GM12878 (cell line): ENCODE measurements around the gene SULT2A1. TPM values are rescaled to one million over a fixed set of nuclear protein-coding genes. Genes with fewer than 3 reads are reported as not detected.

Experiments
- ATAC-seq: fragments of 200-7000 bp; cut with Tn5 transposase; 3 replicates; pipeline ENCODE4 v1.9.1; 2020; ENCODE audit warnings: mild to moderate bottlenecking, moderate library complexity
- BruUV-seq: library from RNA; stranded (reverse); fragments of 400-500 nt; replicated peaks from 2 replicates; lab custom pipeline; 2021; lab: Mats Ljungman, UMichigan
- CTCF ChIA-PET: fragments of 300-600 bp; sonication (Branson Sonifier 250); formaldehyde crosslinking; extraction: SDS; loops from one replicate; lab custom pipeline; 2021; ENCODE audit warnings: inconsistent platforms; lab: Yijun Ruan, JAX
- POLR2A ChIA-PET: fragments of 350-600 bp; formaldehyde crosslinking; extraction: SDS; loops from one replicate; lab custom pipeline; 2021; ENCODE audit warnings: inconsistent platforms; lab: Charles Lee
- RAD21 ChIA-PET: fragments of 300-600 bp; sonication (Branson Sonifier 250); formaldehyde crosslinking; loops from one replicate; lab custom pipeline; 2023; ENCODE audit warnings: antibody characterized with exemption; ENCODE audit not compliant: unreplicated experiment; lab: Charles Lee
- SMC1A ChIA-PET: fragments of 300-600 bp; sonication (Branson Sonifier 250); formaldehyde crosslinking; loops from one replicate; lab custom pipeline; 2023; ENCODE audit not compliant: unreplicated experiment, uncharacterized antibody; lab: Charles Lee
- DNase-seq: peaks from one replicate; pipeline ENCODE4 v3.0.0-alpha.2; 2011; ENCODE audit warnings: low read depth, low spot score
- FAIRE-seq: peaks from 3 replicates; lab custom pipeline; 2011; peaks lifted over from hg19 to GRCh38; lab: Jason Lieb, UNC
- H2AFZ ChIP-seq: 2 replicates; pipeline ENCODE4 v1.6.0; 2011; ENCODE audit warnings: low read depth, low read length, control low read depth; ENCODE audit not compliant: control insufficient read depth
- H3K27ac ChIP-seq: 2 replicates; pipeline ENCODE4 v1.5.1; 2011; ENCODE audit warnings: control low read depth; ENCODE audit not compliant: control insufficient read depth, insufficient read depth
- H3K27me3 ChIP-seq, 2 experiments: replicated peaks in 1 of 2; 2 replicates each; pipeline versions ENCODE4 v1.6.0 to v1.6.1; 2011; ENCODE audit warnings: low read length in 1 of 2; ENCODE audit not compliant: control insufficient read depth in 2 of 2, insufficient read depth in 2 of 2
- H3K36me3 ChIP-seq, 2 experiments: 2 replicates each; pipeline ENCODE4 v1.5.1; 2011; ENCODE audit warnings: low read length in 1 of 2; ENCODE audit not compliant: control insufficient read depth in 2 of 2, insufficient read depth in 2 of 2
- H3K4me1 ChIP-seq: 2 replicates; pipeline ENCODE4 v1.6.1; 2011; ENCODE audit warnings: mild to moderate bottlenecking, low read length, moderate library complexity, mixed read lengths; ENCODE audit not compliant: control insufficient read depth, insufficient read depth
- H3K4me2 ChIP-seq: 2 replicates; pipeline ENCODE4 v1.6.0; 2011; ENCODE audit warnings: control low read depth; ENCODE audit not compliant: control insufficient read depth, insufficient read depth
- H3K4me3 ChIP-seq: fragments of 200-600 bp; sonication (generic); 2 replicates; pipeline ENCODE4 v1.5.1; 2016
- H3K79me2 ChIP-seq: 2 replicates; pipeline ENCODE4 v1.6.0; 2011; ENCODE audit warnings: low read length; ENCODE audit not compliant: control insufficient read depth, insufficient read depth
- H3K9ac ChIP-seq: 2 replicates; pipeline ENCODE4 v1.8.0; 2011; ENCODE audit warnings: low read length, control low read depth, mixed read lengths; ENCODE audit not compliant: control insufficient read depth, insufficient read depth
- H3K9me3 ChIP-seq: replicated peaks from 3 replicates; pipeline ENCODE4 v1.5.1; 2011; ENCODE audit warnings: mild to moderate bottlenecking, low read length; ENCODE audit not compliant: control insufficient read depth, insufficient read depth
- H4K20me1 ChIP-seq: 2 replicates; pipeline ENCODE4 v1.6.0; 2011; ENCODE audit not compliant: control insufficient read depth, insufficient read depth
- ATF7 ChIP-seq: fragments of 450-650 bp; IDR thresholded peaks from 2 replicates; pipeline ENCODE4 v1.6.1; 2016; ENCODE audit warnings: low read depth, mild to moderate bottlenecking
- CHD4 ChIP-seq: fragments of 200-600 bp; sonication (generic); IDR thresholded peaks from 2 replicates; pipeline ENCODE4 v1.6.1; 2016; ENCODE audit warnings: mild to moderate bottlenecking
- KLF5 ChIP-seq: fragments of 450-650 bp; IDR thresholded peaks from 2 replicates; pipeline ENCODE4 v1.6.1; 2014; ENCODE audit warnings: mild to moderate bottlenecking; ENCODE audit not compliant: partially characterized antibody
- MTA2 ChIP-seq: fragments of 450-650 bp; IDR thresholded peaks from 2 replicates; pipeline ENCODE4 v1.6.1; 2016; ENCODE audit warnings: low read depth, mild to moderate bottlenecking, moderate library complexity
- RAD21 ChIP-seq: IDR thresholded peaks from 2 replicates; pipeline ENCODE4 v1.6.1; 2011; ENCODE audit warnings: mild to moderate bottlenecking, low read depth, low read length, moderate library complexity; ENCODE audit not compliant: insufficient read depth
- TCF12 ChIP-seq: IDR thresholded peaks from 2 replicates; pipeline ENCODE4 v1.6.1; 2011; ENCODE audit warnings: low read depth, mild to moderate bottlenecking, low read length
- WGBS: methylation state at CpG from one replicate; pipeline ENCODE4 v1.1.6; 2016; ENCODE audit warnings: low lambda C conversion rate; ENCODE audit not compliant: insufficient replicate concordance, insufficient coverage; ENCODE audit errors: missing lambda C conversion rate; 5-methylcytosine and 5-hydroxymethylcytosine counted together
- in situ Hi-C: fragments of 300-500 bp; cut with MboI; formaldehyde crosslinking; loops from 9 replicates; pipeline ENCODE4 v1.14.3; 2018; ENCODE audit warnings: mixed read lengths
- intact Hi-C: fragments of 100-400 bp; cut with micrococcal nuclease; formaldehyde crosslinking; loops from one replicate; pipeline ENCODE4 v1.14.2; 2022; ENCODE audit not compliant: unreplicated experiment
- polyA plus RNA-seq, 11 experiments: library from polyadenylated mRNA; depleted of rRNA in 4 of 11; unstranded in 6 of 11; stranded (reverse) in 5 of 11; fragments of >200 nt; fragmentation: Nextera tagmentation in 4 of 11; fragmentation: Illumina TruSeq in 1 of 11; extraction: Ambion mirVana in 4 of 11; extraction: Trizol in 1 of 11; gene quantifications; 1 replicate in 1 of 11; 2 replicates in 10 of 11; pipeline versions ENCODE4 v1.2.1 to v1.2.3, GENCODE V29; 2011 to 2016; ENCODE audit warnings: inconsistent platforms in 2 of 11, missing spikeins in 2 of 11, low read depth in 1 of 11
- total RNA-seq, 4 experiments: library from RNA; depleted of rRNA in 3 of 4; stranded (reverse); fragments of >200 nt in 3 of 4; fragmentation: Illumina TruSeq in 1 of 4; extraction: Trizol in 1 of 4; gene quantifications; 2 replicates each; pipeline versions ENCODE4 v1.2.1 to v1.2.3, GENCODE V29; 2013 to 2021
- TF ChIP-seq, protein P1 (sequence below): fragments of 450-650 bp; formaldehyde crosslinking; IDR thresholded peaks from 2 replicates; pipeline ENCODE4 v1.4.0; 2020; ENCODE audit warnings: mild to moderate bottlenecking, moderate library complexity
- TF ChIP-seq, protein P2 (sequence below): fragments of 450-650 bp; IDR thresholded peaks from 2 replicates; pipeline ENCODE4 v1.6.1; 2017; ENCODE audit warnings: mild to moderate bottlenecking, low read depth, inconsistent platforms; ENCODE audit not compliant: poor library complexity, severe bottlenecking
- TF ChIP-seq, protein P3 (sequence below): fragments of 450-650 bp; IDR thresholded peaks from 2 replicates; pipeline ENCODE4 v1.6.1; 2018; ENCODE audit warnings: mild to moderate bottlenecking, low read depth, moderate library complexity; ENCODE audit not compliant: partially characterized antibody

Gene SULT2A1
- total and polyA plus RNA-seq, 10 of the 15 experiments (the other 5 are each of a cell fraction or from before 2014, with no cell fraction given), result 0.13 TPM; not detected in 9

DNA sequence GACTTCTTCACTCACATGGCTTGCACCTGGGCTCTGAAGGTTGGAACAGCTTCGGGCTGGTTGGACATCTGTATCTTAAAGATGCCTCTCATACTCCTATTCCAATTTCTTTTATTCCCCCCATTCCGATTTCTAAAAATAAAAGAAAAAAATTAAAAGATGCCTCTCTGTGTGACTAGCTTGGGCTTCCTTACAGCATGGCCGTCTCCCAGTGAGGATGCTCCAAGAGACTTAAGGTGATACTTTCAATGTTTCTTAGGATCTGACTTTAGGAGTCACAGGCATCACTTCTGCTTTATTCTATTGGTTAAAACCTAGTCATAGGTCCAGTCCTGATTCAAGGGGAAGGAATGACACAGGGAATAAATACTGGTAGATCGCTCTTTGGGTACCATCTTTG lies 9.9 kb upstream of the SULT2A1 start (continued):
- TF ChIP-seq, protein P1, sequence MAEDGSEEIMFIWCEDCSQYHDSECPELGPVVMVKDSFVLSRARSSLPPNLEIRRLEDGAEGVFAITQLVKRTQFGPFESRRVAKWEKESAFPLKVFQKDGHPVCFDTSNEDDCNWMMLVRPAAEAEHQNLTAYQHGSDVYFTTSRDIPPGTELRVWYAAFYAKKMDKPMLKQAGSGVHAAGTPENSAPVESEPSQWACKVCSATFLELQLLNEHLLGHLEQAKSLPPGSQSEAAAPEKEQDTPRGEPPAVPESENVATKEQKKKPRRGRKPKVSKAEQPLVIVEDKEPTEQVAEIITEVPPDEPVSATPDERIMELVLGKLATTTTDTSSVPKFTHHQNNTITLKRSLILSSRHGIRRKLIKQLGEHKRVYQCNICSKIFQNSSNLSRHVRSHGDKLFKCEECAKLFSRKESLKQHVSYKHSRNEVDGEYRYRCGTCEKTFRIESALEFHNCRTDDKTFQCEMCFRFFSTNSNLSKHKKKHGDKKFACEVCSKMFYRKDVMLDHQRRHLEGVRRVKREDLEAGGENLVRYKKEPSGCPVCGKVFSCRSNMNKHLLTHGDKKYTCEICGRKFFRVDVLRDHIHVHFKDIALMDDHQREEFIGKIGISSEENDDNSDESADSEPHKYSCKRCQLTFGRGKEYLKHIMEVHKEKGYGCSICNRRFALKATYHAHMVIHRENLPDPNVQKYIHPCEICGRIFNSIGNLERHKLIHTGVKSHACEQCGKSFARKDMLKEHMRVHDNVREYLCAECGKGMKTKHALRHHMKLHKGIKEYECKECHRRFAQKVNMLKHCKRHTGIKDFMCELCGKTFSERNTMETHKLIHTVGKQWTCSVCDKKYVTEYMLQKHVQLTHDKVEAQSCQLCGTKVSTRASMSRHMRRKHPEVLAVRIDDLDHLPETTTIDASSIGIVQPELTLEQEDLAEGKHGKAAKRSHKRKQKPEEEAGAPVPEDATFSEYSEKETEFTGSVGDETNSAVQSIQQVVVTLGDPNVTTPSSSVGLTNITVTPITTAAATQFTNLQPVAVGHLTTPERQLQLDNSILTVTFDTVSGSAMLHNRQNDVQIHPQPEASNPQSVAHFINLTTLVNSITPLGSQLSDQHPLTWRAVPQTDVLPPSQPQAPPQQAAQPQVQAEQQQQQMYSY (CRISPR knock-in tag), result no peak
- TF ChIP-seq, protein P2, sequence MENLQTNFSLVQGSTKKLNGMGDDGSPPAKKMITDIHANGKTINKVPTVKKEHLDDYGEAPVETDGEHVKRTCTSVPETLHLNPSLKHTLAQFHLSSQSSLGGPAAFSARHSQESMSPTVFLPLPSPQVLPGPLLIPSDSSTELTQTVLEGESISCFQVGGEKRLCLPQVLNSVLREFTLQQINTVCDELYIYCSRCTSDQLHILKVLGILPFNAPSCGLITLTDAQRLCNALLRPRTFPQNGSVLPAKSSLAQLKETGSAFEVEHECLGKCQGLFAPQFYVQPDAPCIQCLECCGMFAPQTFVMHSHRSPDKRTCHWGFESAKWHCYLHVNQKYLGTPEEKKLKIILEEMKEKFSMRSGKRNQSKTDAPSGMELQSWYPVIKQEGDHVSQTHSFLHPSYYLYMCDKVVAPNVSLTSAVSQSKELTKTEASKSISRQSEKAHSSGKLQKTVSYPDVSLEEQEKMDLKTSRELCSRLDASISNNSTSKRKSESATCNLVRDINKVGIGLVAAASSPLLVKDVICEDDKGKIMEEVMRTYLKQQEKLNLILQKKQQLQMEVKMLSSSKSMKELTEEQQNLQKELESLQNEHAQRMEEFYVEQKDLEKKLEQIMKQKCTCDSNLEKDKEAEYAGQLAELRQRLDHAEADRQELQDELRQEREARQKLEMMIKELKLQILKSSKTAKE, result no peak
- no peak for TF ChIP-seq CHD4
- TF ChIP-seq, all 136 proteins: peak for 0

DNA sequence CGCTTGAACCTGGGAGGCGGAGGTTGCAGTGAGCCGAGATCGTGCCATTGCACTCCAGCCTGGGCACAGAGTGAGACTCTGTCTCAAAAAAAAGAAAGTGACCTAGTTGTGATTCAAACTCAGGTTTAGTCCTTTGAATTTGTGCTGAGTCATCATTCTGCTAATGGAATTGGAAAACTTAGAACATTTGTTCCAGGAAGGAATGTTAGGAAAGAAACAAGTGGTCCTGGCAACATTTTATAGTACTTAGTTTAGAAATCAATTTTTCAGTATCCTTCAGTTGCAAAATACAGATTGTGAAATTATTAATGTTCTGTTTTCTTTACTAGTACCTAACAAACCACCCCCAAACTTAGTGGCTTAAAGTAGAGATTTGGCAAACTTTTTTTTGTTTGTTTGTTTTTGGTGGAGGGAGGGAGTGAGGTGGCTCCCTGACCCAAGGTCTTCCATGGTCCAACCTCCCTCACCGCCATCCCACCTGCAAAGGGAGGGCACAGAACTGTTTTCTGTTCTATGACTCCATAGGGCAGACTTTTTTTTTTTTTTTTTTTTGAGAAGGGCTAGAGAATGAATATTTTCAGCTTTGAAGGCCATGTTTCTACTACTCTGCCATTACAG lies 9.2 kb upstream of the SULT2A1 start:
- intact Hi-C loops, result no loop called here
- no peak for FAIRE-seq
- TF ChIP-seq, protein P1 (CRISPR knock-in tag), result no peak
- TF ChIP-seq, protein P3, sequence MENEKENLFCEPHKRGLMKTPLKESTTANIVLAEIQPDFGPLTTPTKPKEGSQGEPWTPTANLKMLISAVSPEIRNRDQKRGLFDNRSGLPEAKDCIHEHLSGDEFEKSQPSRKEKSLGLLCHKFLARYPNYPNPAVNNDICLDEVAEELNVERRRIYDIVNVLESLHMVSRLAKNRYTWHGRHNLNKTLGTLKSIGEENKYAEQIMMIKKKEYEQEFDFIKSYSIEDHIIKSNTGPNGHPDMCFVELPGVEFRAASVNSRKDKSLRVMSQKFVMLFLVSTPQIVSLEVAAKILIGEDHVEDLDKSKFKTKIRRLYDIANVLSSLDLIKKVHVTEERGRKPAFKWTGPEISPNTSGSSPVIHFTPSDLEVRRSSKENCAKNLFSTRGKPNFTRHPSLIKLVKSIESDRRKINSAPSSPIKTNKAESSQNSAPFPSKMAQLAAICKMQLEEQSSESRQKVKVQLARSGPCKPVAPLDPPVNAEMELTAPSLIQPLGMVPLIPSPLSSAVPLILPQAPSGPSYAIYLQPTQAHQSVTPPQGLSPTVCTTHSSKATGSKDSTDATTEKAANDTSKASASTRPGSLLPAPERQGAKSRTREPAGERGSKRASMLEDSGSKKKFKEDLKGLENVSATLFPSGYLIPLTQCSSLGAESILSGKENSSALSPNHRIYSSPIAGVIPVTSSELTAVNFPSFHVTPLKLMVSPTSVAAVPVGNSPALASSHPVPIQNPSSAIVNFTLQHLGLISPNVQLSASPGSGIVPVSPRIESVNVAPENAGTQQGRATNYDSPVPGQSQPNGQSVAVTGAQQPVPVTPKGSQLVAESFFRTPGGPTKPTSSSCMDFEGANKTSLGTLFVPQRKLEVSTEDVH, result no peak
- TF ChIP-seq RAD21 (no peak), KLF5 (no peak), TCF12 (no peak), MTA2 (no peak), ATF7 (no peak)

More for the DNA sequence above, 9.2 kb upstream of the SULT2A1 start:
- no peaks in the 10 kb centered on the region; the same call in 2 of the 3 replicates for H3K9me3 ChIP-seq
- RAD21 ChIA-PET, result no interaction called here
- ATAC-seq (no peak), DNase-seq (no peak)
- no peak overlapping the region for H3K4me3 ChIP-seq
- no peaks in the 10 kb centered on the region for H3K27me3 ChIP-seq
- POLR2A ChIA-PET, result no interaction called here
- WGBS, result 50% methylated on average over 5 of the region's 5 CpGs
- BruUV-seq, result no TSS peak
- no peaks in the 10 kb centered on the region for H3K36me3 ChIP-seq
- no peaks in the 10 kb centered on the region for H4K20me1 ChIP-seq
- no peaks in the 10 kb centered on the region for H3K4me1 ChIP-seq
- H3K27ac ChIP-seq, result no peak overlapping the region
- H2AFZ ChIP-seq, result no peak overlapping the region
- H3K4me2 ChIP-seq, result no peak overlapping the region
- CTCF ChIA-PET, result no interaction called here
- in situ Hi-C loops, result no loop called here
- no peak overlapping the region for H3K9ac ChIP-seq
- SMC1A ChIA-PET, result no interaction called here
- H3K79me2 ChIP-seq, result no peaks in the 10 kb centered on the region
